ENCODE measurements around the gene DAPK3. TPM values are rescaled to one million over a fixed set of nuclear protein-coding genes. Genes with fewer than 3 reads are reported as not detected.
A peak's percentile ranks its signal among the peaks of the same experiment; 100 is the strongest.

The DAPK3 gene
- total and polyA plus RNA-seq, 4 donors = 61.9 to 93.9 (median 79.4) TPM

DNA sequence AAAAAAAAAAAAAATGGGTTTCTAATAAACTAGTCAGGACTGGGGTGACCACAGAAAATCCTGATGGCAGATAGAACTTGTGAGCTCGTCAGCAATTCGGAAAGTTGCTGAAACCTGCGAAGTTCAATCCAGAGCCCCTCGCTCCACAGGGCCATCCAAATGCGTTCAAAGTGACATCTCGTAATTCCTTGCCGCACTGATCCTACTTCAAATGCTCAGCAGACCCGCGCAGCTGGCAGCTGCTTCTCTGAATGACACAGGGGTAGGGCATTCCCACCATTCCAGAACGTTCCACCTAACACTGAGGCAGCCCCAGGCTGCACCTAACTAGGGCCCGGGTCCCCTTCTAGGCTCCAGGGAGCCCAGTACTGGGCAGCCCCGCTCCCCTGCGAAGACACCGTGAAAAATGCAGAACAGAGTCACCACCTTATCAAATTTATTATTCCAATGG, 4.8 kb upstream of the DAPK3 start:
- H3K4me1 ChIP-seq (ENCODE audit: control insufficient read depth in 5 of 5, insufficient read depth in 5 of 5, low read length in 5 of 5) = no peaks in the 10 kb centered on the region
- no peak overlapping the region for H3K27ac ChIP-seq (ENCODE audit: low read depth in 1 of 2, low read length in 1 of 2)
- peaks cover 17 to 52% (median 40%) of the 10 kb centered on the region in 4 donors for H3K36me3 ChIP-seq (ENCODE audit: control insufficient read depth in 4 of 4, insufficient read depth in 4 of 4, low read length in 4 of 4)
- H3K9me3 ChIP-seq (ENCODE audit: control insufficient read depth in 4 of 4, insufficient read depth in 3 of 4, low read length in 3 of 4) = no peaks in the 10 kb centered on the region
- H3K9ac ChIP-seq (ENCODE audit: insufficient read depth in 1 of 2, low read length in 2 of 2) = no peak overlapping the region
- no peak for TF ChIP-seq CTCF (IDR thresholded peaks at IDR 0.05; ENCODE audit: control extremely low read depth, extremely low read depth)
- DNase-seq = no peak
- no peak for ATAC-seq (ENCODE audit: insufficient read depth, low FRiP score)
- H3K4me3 ChIP-seq = no peak overlapping the region
- no peaks in the 10 kb centered on the region for H3K27me3 ChIP-seq (ENCODE audit: control insufficient read depth in 3 of 3, insufficient read depth in 3 of 3, low read length in 2 of 3)
- WGBS, 2 donors = 90 to 93% methylated on average over 14 of the region's 14 CpGs

GRCh38 chr19:3975144-3975543, 4.2 kb upstream of the DAPK3 start:
- Histone ChIP-seq H3K9me3 (ENCODE audit: control insufficient read depth in 4 of 4, insufficient read depth in 3 of 4, low read length in 3 of 4) (no peaks in the 10 kb centered on the region), H3K36me3 (ENCODE audit: control insufficient read depth in 4 of 4, insufficient read depth in 4 of 4, low read length in 4 of 4) (peaks cover 15 to 48% (median 36%) of the 10 kb centered on the region in 4 donors), H3K4me1 (ENCODE audit: control insufficient read depth in 5 of 5, insufficient read depth in 5 of 5, low read length in 5 of 5) (peaks cover 0 to 2% (median 0%) of the 10 kb centered on the region in 5 donors), H3K9ac (ENCODE audit: insufficient read depth in 1 of 2, low read length in 2 of 2) (no peak overlapping the region), H3K27me3 (ENCODE audit: control insufficient read depth in 3 of 3, insufficient read depth in 3 of 3, low read length in 2 of 3) (no peaks in the 10 kb centered on the region), H3K4me3 (no peak overlapping the region), H3K27ac (ENCODE audit: low read depth in 1 of 2, low read length in 1 of 2) (no peak overlapping the region)
- WGBS, 2 donors = 83 to 87% methylated on average over 8 of the region's 8 CpGs
- DNase-seq (no peak), ATAC-seq (ENCODE audit: insufficient read depth, low FRiP score) (no peak)
- no peak for TF ChIP-seq CTCF (IDR thresholded peaks at IDR 0.05; ENCODE audit: control extremely low read depth, extremely low read depth)

DNA sequence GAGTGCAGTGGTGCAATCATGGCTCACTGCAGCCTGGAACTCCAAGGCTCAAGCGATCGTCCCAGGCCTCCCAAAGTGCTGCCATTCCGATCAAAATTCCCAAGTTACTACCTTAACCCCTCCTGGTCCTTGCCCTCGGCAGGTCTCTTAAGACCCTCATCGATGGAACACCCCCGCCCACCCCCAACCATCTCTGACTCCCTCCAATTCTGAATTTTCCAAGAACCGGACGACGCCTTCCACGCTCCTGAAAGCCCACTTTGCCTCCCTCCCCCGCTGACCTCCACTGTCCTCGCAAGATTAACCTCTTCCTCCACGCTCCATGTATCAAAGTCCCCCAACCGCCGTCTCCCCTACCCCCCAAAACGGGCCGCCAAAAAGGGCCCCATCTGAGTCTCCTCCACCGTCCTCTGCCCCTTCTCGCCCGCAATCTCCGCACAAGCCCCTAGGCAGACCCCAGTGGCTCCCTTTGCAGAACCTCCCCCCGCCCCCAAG, 539 bp downstream of the DAPK3 start:
- Histone ChIP-seq H3K36me3 (ENCODE audit: control insufficient read depth in 4 of 4, insufficient read depth in 4 of 4, low read length in 4 of 4) (peaks cover under 1 to 23% (median 12%) of the 10 kb centered on the region in 4 donors), H3K9ac (ENCODE audit: insufficient read depth in 1 of 2, low read length in 2 of 2) (peak overlapping the region; percentile 66 to 77), H3K9me3 (ENCODE audit: control insufficient read depth in 4 of 4, insufficient read depth in 3 of 4, low read length in 3 of 4) (no peaks in the 10 kb centered on the region), H3K27ac (ENCODE audit: low read depth in 1 of 2, low read length in 1 of 2) (peak overlapping the region; percentile 92 to 99), H3K27me3 (ENCODE audit: control insufficient read depth in 3 of 3, insufficient read depth in 3 of 3, low read length in 2 of 3) (no peaks in the 10 kb centered on the region), H3K4me1 (ENCODE audit: control insufficient read depth in 5 of 5, insufficient read depth in 5 of 5, low read length in 5 of 5) (peaks cover 7 to 27% (median 19%) of the 10 kb centered on the region in 5 donors), H3K4me3 (peak overlapping the region; percentile 95)
- TF ChIP-seq CTCF (IDR thresholded peaks at IDR 0.05; ENCODE audit: control extremely low read depth, extremely low read depth) = no peak
- DNase-seq = peak in 1 of 3 donors; percentile 13
- 2% methylated on average over 21 of the region's 22 CpGs for WGBS, 2 donors
- ATAC-seq (ENCODE audit: insufficient read depth, low FRiP score) = no peak

Measured in lung (tissue), 12 donors.